ENCODE data around the gene HAP1.
"Not testable (repeated sequence)": the region's sequence is repeated elsewhere in the genome, so short reads cannot be mapped to it uniquely, and the experiment has no call there.

DNA sequence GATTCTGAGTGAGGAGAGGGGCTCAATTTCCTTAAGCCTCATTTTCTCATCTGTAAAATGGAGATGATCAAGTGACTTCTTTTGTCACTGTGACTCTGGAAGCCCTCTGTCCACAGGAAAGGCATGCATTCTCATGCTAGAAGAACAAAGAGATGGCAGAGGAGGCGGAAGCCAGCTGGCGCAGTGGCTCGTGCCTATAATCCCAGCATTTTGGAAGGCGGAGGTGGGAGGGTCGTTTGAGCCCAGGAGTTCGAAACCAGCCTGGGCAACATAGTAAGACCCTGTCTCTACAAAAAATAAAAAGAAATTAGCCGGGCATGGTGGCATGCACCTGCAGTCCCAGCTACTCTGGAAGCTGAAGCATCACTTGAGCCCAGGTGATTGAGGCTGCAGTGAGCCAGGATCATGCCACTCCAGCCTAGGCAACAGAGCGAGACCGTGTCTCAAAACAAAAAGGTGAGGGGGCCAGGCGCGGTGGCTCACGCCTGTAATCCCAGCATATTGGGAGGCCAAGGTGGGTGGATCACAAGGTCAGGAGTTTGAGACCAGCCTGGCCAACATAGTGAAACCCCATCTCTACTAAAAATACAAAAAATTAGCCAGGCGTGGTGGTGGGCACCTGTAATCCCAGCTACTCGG, 41.9 kb upstream of the HAP1 start:
- not testable (repeated sequence) for TF ChIP-seq POLR2AphosphoS5, POLR2A (IDR thresholded peaks at IDR 0.05)

Measured in breast epithelium (tissue), 3 donors.